OCI-LY3 (cell line): ENCODE results near the gene PNRC2.

Experiments used
- CTCF ChIP-seq: fragments of 200-600, 300-600 bp; sonication (generic); IDR thresholded peaks from 2 replicates; pipeline ENCODE4 v1.5.1; 2014; ENCODE audit warnings: antibody characterized with exemption, low read length, low read depth
- EZH2phosphoT487 ChIP-seq: fragments of 200-600 bp; shearing (Covaris generic); IDR thresholded peaks from 2 replicates; pipeline ENCODE4 v1.6.1; 2018; ENCODE audit warnings: antibody characterized with exemption, mixed run types, low read depth

DNA sequence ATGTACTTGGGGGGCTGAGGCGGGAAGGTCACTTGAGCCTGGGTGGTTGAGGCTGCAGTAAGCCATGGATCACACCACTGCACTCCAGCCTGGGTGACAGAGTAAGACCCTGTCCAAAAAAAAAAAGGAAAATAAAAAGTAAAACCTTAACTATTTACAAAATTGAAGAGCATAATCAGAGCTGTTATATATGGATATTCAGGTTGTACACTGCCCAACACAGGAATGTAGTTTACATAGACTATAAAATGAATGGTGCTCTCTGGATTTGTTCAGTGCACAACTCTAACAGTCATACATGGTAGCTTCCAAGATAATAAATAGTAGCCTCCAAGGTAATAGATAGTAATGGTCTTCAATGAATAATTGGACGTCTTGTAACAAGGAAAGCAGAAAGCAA is 43.1 kb downstream of the PNRC2 start:
- TF ChIP-seq CTCF = no peak
- TF ChIP-seq EZH2phosphoT487 = no peak
